HepG2 (cell line): ENCODE measurements around the gene GLB1L. TPM values are rescaled to one million over a fixed set of nuclear protein-coding genes. Genes with fewer than 3 reads are reported as not detected.

Experiments used
- ADNP ChIP-seq: sonication (generic); formaldehyde crosslinking; IDR thresholded peaks from 2 replicates; pipeline ENCODE4 v1.4.0; 2020; ENCODE audit warnings: missing genetic modification reagents
- BRF2 ChIP-seq: sonication (generic); formaldehyde crosslinking; IDR thresholded peaks from 2 replicates; pipeline ENCODE4 v1.8.1; 2022; ENCODE audit warnings: mild to moderate bottlenecking, missing genetic modification reagents
- CERS6 ChIP-seq: sonication (generic); formaldehyde crosslinking; IDR thresholded peaks from 2 replicates; pipeline ENCODE4 v1.5.0; 2020; ENCODE audit warnings: missing genetic modification reagents
- FOSL2 ChIP-seq: sonication (generic); formaldehyde crosslinking; IDR thresholded peaks from 2 replicates; pipeline ENCODE4 v1.4.0; 2020; ENCODE audit warnings: missing genetic modification reagents
- HIC2 ChIP-seq: sonication (generic); formaldehyde crosslinking; IDR thresholded peaks from 2 replicates; pipeline ENCODE4 v1.9.0; 2022; ENCODE audit warnings: low read depth, missing genetic modification reagents
- ZNF3 ChIP-seq: IDR thresholded peaks from 2 replicates; pipeline ENCODE4 v1.7.0; 2017; ENCODE audit warnings: inconsistent platforms
- ZNF709 ChIP-seq: sonication (generic); formaldehyde crosslinking; IDR thresholded peaks from 2 replicates; pipeline ENCODE4 v1.5.0; 2020; ENCODE audit warnings: mild to moderate bottlenecking, missing genetic modification reagents
- polyA plus RNA-seq, 8 experiments: library from polyadenylated mRNA; depleted of rRNA in 3 of 8; stranded (reverse) in 7 of 8; unstranded in 1 of 8; fragments of >200 nt; fragmentation: Illumina TruSeq in 4 of 8; extraction: Trizol in 4 of 8; gene quantifications; 2 replicates each; pipeline versions ENCODE4 v1.2.1 to v1.2.3, GENCODE V29; 2011 to 2016; ENCODE audit warnings: low read depth in 4 of 8, missing spikeins in 1 of 8, mixed read lengths in 1 of 8; ENCODE audit not compliant: insufficient read depth in 1 of 8
- total RNA-seq, 5 experiments: library from RNA; depleted of rRNA; stranded (reverse); fragments of >200 nt; fragmentation: Illumina TruSeq; extraction: Trizol; gene quantifications; 2 replicates each; pipeline ENCODE4 v1.2.3, GENCODE V29; 2016; ENCODE audit warnings: low read depth in 1 of 5
- TF ChIP-seq, protein P1 (sequence below): sonication (generic); formaldehyde crosslinking; conservative IDR thresholded peaks from 2 replicates; pipeline ENCODE4 v1.8.0; 2022; ENCODE audit warnings: missing genetic modification reagents
- TF ChIP-seq, protein P2 (sequence below): sonication (generic); formaldehyde crosslinking; IDR thresholded peaks from 2 replicates; pipeline ENCODE4 v1.5.0; 2020; ENCODE audit warnings: mild to moderate bottlenecking, missing genetic modification reagents, borderline replicate concordance

Gene GLB1L
- total and polyA plus RNA-seq, 2 of the 13 experiments (the other 11 are each of a cell fraction or from before 2014, with no cell fraction given) = 6.8 to 7.3 TPM

DNA sequence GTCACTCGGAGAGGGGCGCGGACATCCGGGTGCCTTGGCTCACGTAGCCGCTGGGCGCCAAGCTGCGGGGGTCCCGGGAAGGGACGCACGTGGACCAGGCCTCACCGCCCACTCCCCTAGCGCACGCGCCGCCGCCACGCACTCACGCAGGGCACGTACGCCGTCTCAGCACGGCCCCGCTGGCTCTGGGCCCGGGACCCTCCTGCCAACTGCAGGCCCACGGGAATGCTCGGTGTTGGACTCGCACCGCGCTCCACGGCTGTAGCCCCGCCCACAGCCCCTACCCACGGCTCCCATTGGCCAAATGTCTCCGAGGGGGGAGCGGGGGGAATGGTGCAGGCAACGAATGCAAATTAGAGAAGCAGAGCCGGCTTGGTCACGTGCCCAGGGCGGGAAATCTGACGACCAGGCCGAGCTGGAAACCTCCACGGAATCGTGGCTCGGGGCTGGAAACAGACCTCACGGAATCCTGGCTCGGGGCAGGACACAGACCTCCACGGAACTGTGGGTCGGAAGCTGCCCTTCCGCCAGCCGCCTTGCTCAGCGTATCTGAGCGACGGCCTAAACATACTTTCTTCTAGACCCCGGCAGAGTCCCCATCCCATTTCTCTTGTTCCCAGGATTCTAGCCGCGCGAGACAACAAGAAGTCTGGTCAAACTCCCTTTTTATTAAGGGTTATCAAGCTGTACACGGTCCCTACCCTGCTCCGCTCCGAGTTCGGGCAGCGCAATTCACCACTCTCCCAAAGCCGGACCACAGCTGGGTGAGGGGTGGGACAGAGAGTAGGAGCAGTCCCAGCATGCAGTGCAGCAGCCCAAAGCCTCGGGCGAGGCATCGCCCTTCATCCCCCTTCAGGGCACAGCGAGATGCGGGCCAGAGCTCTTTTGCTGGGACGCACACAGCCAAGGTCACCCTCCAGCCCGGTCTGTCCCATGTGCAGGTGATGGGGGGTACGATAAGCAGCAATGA lies 26.2 kb downstream of the GLB1L start, which contains the start of gene ABCB6 (continued):
- TF ChIP-seq, protein P1, sequence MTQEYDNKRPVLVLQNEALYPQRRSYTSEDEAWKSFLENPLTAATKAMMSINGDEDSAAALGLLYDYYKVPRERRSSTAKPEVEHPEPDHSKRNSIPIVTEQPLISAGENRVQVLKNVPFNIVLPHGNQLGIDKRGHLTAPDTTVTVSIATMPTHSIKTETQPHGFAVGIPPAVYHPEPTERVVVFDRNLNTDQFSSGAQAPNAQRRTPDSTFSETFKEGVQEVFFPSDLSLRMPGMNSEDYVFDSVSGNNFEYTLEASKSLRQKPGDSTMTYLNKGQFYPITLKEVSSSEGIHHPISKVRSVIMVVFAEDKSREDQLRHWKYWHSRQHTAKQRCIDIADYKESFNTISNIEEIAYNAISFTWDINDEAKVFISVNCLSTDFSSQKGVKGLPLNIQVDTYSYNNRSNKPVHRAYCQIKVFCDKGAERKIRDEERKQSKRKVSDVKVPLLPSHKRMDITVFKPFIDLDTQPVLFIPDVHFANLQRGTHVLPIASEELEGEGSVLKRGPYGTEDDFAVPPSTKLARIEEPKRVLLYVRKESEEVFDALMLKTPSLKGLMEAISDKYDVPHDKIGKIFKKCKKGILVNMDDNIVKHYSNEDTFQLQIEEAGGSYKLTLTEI (CRISPR knock-in tag) = no peak
- TF ChIP-seq ADNP (CRISPR knock-in tag) (no peak), HIC2 (peak; percentile 34), FOSL2 (CRISPR knock-in tag) (peak; percentile 56; the same call in 1 of the 2 replicates), BRF2 (CRISPR knock-in tag) (peak; percentile 97), ZNF709 (peak; percentile 98), ZNF3 (CRISPR knock-in tag) (0 out of 2 replicates have a peak, but pooled peaks have one; percentile 15), CERS6 (peak; percentile 94)
- TF ChIP-seq, protein P2, sequence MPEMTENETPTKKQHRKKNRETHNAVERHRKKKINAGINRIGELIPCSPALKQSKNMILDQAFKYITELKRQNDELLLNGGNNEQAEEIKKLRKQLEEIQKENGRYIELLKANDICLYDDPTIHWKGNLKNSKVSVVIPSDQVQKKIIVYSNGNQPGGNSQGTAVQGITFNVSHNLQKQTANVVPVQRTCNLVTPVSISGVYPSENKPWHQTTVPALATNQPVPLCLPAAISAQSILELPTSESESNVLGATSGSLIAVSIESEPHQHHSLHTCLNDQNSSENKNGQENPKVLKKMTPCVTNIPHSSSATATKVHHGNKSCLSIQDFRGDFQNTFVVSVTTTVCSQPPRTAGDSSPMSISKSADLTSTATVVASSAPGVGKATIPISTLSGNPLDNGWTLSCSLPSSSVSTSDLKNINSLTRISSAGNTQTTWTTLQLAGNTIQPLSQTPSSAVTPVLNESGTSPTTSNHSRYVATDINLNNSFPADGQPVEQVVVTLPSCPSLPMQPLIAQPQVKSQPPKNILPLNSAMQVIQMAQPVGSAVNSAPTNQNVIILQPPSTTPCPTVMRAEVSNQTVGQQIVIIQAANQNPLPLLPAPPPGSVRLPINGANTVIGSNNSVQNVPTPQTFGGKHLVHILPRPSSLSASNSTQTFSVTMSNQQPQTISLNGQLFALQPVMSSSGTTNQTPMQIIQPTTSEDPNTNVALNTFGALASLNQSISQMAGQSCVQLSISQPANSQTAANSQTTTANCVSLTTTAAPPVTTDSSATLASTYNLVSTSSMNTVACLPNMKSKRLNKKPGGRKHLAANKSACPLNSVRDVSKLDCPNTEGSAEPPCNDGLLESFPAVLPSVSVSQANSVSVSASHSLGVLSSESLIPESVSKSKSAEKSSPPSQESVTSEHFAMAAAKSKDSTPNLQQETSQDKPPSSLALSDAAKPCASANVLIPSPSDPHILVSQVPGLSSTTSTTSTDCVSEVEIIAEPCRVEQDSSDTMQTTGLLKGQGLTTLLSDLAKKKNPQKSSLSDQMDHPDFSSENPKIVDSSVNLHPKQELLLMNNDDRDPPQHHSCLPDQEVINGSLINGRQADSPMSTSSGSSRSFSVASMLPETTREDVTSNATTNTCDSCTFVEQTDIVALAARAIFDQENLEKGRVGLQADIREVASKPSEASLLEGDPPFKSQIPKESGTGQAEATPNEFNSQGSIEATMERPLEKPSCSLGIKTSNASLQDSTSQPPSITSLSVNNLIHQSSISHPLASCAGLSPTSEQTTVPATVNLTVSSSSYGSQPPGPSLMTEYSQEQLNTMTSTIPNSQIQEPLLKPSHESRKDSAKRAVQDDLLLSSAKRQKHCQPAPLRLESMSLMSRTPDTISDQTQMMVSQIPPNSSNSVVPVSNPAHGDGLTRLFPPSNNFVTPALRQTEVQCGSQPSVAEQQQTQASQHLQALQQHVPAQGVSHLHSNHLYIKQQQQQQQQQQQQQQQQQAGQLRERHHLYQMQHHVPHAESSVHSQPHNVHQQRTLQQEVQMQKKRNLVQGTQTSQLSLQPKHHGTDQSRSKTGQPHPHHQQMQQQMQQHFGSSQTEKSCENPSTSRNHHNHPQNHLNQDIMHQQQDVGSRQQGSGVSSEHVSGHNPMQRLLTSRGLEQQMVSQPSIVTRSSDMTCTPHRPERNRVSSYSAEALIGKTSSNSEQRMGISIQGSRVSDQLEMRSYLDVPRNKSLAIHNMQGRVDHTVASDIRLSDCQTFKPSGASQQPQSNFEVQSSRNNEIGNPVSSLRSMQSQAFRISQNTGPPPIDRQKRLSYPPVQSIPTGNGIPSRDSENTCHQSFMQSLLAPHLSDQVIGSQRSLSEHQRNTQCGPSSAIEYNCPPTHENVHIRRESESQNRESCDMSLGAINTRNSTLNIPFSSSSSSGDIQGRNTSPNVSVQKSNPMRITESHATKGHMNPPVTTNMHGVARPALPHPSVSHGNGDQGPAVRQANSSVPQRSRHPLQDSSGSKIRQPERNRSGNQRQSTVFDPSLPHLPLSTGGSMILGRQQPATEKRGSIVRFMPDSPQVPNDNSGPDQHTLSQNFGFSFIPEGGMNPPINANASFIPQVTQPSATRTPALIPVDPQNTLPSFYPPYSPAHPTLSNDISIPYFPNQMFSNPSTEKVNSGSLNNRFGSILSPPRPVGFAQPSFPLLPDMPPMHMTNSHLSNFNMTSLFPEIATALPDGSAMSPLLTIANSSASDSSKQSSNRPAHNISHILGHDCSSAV (CRISPR knock-in tag) = no peak
